PC-9 (cell line): ENCODE data around the gene INS. TPM values are rescaled to one million over a fixed set of nuclear protein-coding genes. Genes with fewer than 3 reads are reported as not detected.

Experiments used
- BruUV-seq: library from RNA; stranded (reverse); fragments of 400-500 nt; replicated peaks from 2 replicates; lab custom pipeline; 2021; lab: Mats Ljungman, UMichigan
- CTCF ChIA-PET: fragments of 300-600 bp; sonication (Branson Sonifier 250); formaldehyde crosslinking; loops from one replicate; lab custom pipeline; 2022; ENCODE audit warnings: antibody characterized with exemption; lab: Charles Lee
- POLR2A ChIA-PET: fragments of 300-600 bp; sonication (Branson Sonifier 250); formaldehyde crosslinking; loops from one replicate; lab custom pipeline; 2022; ENCODE audit warnings: antibody characterized with exemption; ENCODE audit not compliant: unreplicated experiment; lab: Charles Lee
- DNase-seq, 2 experiments: peaks; one replicate each; pipeline versions ENCODE4 v3.0.0 to v3.0.0-alpha.2; 2015 to 2022; ENCODE audit warnings: mixed read lengths in 1 of 2
- H2AFZ ChIP-seq: fragments of 200-600 bp; sonication (generic); 2 replicates; pipeline ENCODE4 v1.8.1; 2017; ENCODE audit warnings: antibody characterized with exemption
- H3F3A ChIP-seq: fragments of 200-600 bp; sonication (generic); 2 replicates; pipeline ENCODE4 v1.8.1; 2017; ENCODE audit warnings: antibody characterized with exemption, mild to moderate bottlenecking, low read depth; ENCODE audit not compliant: insufficient read depth
- H3K27ac ChIP-seq: fragments of 200-600 bp; sonication (generic); 2 replicates; pipeline ENCODE4 v1.6.1; 2016; ENCODE audit warnings: mixed run types
- H3K27me3 ChIP-seq: fragments of 200-600 bp; sonication (generic); 2 replicates; pipeline ENCODE4 v1.6.1; 2016; ENCODE audit warnings: low read depth, mixed run types; ENCODE audit not compliant: insufficient read depth
- H3K36me3 ChIP-seq: fragments of 200-600 bp; sonication (generic); 2 replicates; pipeline ENCODE4 v1.6.1; 2016; ENCODE audit warnings: low read depth, mixed run types
- H3K4me1 ChIP-seq: fragments of 200-600 bp; sonication (generic); replicated peaks from 2 replicates; pipeline ENCODE4 v1.6.1; 2016; ENCODE audit warnings: mixed run types; ENCODE audit not compliant: insufficient read depth
- H3K4me2 ChIP-seq: fragments of 200-600 bp; sonication (generic); 2 replicates; pipeline ENCODE4 v1.6.1; 2017; ENCODE audit warnings: mixed run types
- H3K4me3 ChIP-seq: fragments of 200-600 bp; sonication (generic); 2 replicates; pipeline ENCODE4 v1.6.1; 2016; ENCODE audit warnings: mixed run types
- H3K79me2 ChIP-seq: fragments of 200-600 bp; sonication (generic); 2 replicates; pipeline ENCODE4 v1.6.1; 2017; ENCODE audit warnings: low read depth, mixed run types
- H3K9me2 ChIP-seq: fragments of 200-600 bp; sonication (generic); 2 replicates; pipeline ENCODE4 v1.8.1; 2017; ENCODE audit warnings: mild to moderate bottlenecking; ENCODE audit not compliant: insufficient read depth
- H3K9me3 ChIP-seq: fragments of 200-600 bp; sonication (generic); 2 replicates; pipeline ENCODE4 v1.8.1; 2016; ENCODE audit warnings: low read depth; ENCODE audit not compliant: insufficient read depth
- H4K20me1 ChIP-seq: fragments of 200-600 bp; sonication (generic); 2 replicates; pipeline ENCODE4 v1.8.1; 2017; ENCODE audit not compliant: insufficient read depth
- EZH2 ChIP-seq: fragments of 200-600 bp; sonication (generic); IDR thresholded peaks from 2 replicates; pipeline ENCODE4 v1.8.0; 2017; ENCODE audit warnings: antibody characterized with exemption, low read depth
- intact Hi-C: fragments of 100-400 bp; cut with micrococcal nuclease; formaldehyde crosslinking; loops from one replicate; pipeline ENCODE4 v1.10.0; 2022; ENCODE audit not compliant: unreplicated experiment
- total RNA-seq: library from RNA; stranded (reverse); gene quantifications from 2 replicates; pipeline ENCODE4 v1.2.3, GENCODE V29; 2021
- TF ChIP-seq, protein P1 (sequence below): fragments of 200-600 bp; sonication (generic); conservative IDR thresholded peaks from 2 replicates; pipeline ENCODE4 v1.6.1; 2017; ENCODE audit warnings: mixed run types, antibody characterized with exemption, mild to moderate bottlenecking, moderate library complexity

Gene INS
- total RNA-seq, 1 experiment from 2014 or later: not detected

- Histone ChIP-seq H3K9me2 (no peaks in the 10 kb centered on the region), H2AFZ (no peak overlapping the region), H4K20me1 (no peaks in the 10 kb centered on the region), H3K27me3 (no peaks in the 10 kb centered on the region), H3K79me2 (no peaks in the 10 kb centered on the region), H3K36me3 (no peaks in the 10 kb centered on the region), H3K9me3 (no peaks in the 10 kb centered on the region), H3K27ac (no peak overlapping the region), H3K4me2 (no peak overlapping the region), H3F3A (no peaks in the 10 kb centered on the region), H3K4me1 (no peaks in the 10 kb centered on the region), H3K4me3 (no peak overlapping the region)
- CTCF ChIA-PET: no interaction called here
- DNase-seq: no peak
- intact Hi-C loops: no loop called here
- POLR2A ChIA-PET: no interaction called here
- no TSS peak for BruUV-seq
- TF ChIP-seq, protein P1, sequence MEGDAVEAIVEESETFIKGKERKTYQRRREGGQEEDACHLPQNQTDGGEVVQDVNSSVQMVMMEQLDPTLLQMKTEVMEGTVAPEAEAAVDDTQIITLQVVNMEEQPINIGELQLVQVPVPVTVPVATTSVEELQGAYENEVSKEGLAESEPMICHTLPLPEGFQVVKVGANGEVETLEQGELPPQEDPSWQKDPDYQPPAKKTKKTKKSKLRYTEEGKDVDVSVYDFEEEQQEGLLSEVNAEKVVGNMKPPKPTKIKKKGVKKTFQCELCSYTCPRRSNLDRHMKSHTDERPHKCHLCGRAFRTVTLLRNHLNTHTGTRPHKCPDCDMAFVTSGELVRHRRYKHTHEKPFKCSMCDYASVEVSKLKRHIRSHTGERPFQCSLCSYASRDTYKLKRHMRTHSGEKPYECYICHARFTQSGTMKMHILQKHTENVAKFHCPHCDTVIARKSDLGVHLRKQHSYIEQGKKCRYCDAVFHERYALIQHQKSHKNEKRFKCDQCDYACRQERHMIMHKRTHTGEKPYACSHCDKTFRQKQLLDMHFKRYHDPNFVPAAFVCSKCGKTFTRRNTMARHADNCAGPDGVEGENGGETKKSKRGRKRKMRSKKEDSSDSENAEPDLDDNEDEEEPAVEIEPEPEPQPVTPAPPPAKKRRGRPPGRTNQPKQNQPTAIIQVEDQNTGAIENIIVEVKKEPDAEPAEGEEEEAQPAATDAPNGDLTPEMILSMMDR: no peak
- TF ChIP-seq EZH2: no peak
Observed at GRCh38 chr11:2209370-2209801, 48.4 kb upstream of the INS start.

GRCh38 chr11:2208691-2209369 lies 47.8 kb upstream of the INS start:
- Histone ChIP-seq H3K4me3 (no peak overlapping the region), H3F3A (no peaks in the 10 kb centered on the region), H3K27ac (no peak overlapping the region), H3K79me2 (no peaks in the 10 kb centered on the region), H2AFZ (no peak overlapping the region), H3K9me3 (no peaks in the 10 kb centered on the region), H3K36me3 (no peaks in the 10 kb centered on the region), H4K20me1 (no peaks in the 10 kb centered on the region), H3K4me2 (no peak overlapping the region), H3K4me1 (no peaks in the 10 kb centered on the region), H3K27me3 (no peaks in the 10 kb centered on the region), H3K9me2 (no peaks in the 10 kb centered on the region)
- ChIA-PET CTCF (no interaction called here), POLR2A (no interaction called here)
- no TSS peak for BruUV-seq
- intact Hi-C loops: no loop called here
- DNase-seq: no peak
- TF ChIP-seq, protein P1: 0 out of 2 replicates have a peak, but pooled peaks have one; percentile 26
- TF ChIP-seq EZH2: no peak

DNA sequence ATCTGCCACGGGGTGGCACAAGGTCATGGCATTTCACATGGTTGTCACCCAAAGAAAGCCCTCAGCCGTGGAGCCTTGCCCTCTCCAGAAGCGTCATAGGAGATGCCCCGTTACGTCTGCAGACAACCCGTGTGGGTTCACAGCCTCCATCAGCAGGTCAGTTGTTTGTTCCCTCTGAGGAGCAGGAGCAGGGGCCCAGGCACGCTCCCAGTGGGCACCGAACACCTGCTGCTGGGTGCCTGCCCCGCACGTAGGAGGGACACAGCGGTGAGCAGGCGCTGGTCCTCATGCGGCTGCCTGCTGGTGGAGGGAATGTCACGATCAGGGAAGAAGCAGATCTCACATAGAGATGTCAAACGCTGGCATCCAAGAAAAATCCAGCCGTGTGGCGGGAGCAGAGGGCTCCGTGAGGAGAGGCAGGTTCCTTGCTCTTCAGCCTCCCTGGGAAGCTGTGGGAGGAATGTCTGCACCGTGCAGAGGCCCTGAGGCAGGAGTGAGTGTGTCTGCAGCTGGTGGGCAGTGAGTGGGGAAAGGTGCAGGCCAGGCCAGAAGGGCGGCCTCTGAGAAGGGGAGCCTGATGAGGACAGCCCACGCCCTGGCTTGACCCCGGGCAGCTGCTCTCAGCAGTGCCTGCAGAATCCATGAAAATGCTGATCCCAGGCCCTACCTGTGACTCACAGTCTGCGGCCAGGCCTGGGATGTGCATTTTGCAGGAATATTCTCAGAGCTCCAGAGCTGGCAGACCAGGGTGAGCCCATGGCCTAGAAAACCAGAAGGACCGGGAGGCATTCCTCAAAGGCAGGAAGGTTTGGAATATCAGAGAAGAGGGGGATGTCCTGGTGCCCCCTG lies 47.0 kb upstream of the INS start:
- no peak overlapping the region for H3K4me3 ChIP-seq
- H3K27me3 ChIP-seq: no peaks in the 10 kb centered on the region
- BruUV-seq: no TSS peak
- no peaks in the 10 kb centered on the region for H3K79me2 ChIP-seq
- ChIA-PET POLR2A (no interaction called here), CTCF (no interaction called here)
- intact Hi-C loops: no loop called here
- peaks cover 7% of the 10 kb centered on the region for H3K4me1 ChIP-seq
- DNase-seq: no peak
- H3K27ac ChIP-seq: no peak overlapping the region
- H3F3A ChIP-seq: no peaks in the 10 kb centered on the region
- H4K20me1 ChIP-seq: no peaks in the 10 kb centered on the region
- H2AFZ ChIP-seq: no peak overlapping the region
- no peak for TF ChIP-seq EZH2
- TF ChIP-seq, protein P1: no peak
- H3K9me2 ChIP-seq: no peaks in the 10 kb centered on the region
- no peaks in the 10 kb centered on the region for H3K9me3 ChIP-seq
- no peaks in the 10 kb centered on the region for H3K36me3 ChIP-seq
- H3K4me2 ChIP-seq: no peak overlapping the region
